HG03097 (cell line): Measurements from ENCODE around the gene LRP1B.

Source experiments
- ATAC-seq: cut with Tn5 transposase; IDR thresholded peaks from one replicate; pipeline ENCODE4 v1.9.1; 2021; ENCODE audit not compliant: unreplicated experiment, low FRiP score

The LRP1B gene

GRCh38 chr2:140891614-140892212 is 1239.1 kb downstream of the LRP1B start:
- ATAC-seq: no peak

- ATAC-seq: no peak
Observed at GRCh38 chr2:140882671-140883620, 1247.9 kb downstream of the LRP1B start.

- ATAC-seq: no peak
Observed at GRCh38 chr2:140880573-140880972, 1250.2 kb downstream of the LRP1B start.

- no peak for ATAC-seq
Observed at GRCh38 chr2:140876015-140876414, 1254.8 kb downstream of the LRP1B start.

DNA sequence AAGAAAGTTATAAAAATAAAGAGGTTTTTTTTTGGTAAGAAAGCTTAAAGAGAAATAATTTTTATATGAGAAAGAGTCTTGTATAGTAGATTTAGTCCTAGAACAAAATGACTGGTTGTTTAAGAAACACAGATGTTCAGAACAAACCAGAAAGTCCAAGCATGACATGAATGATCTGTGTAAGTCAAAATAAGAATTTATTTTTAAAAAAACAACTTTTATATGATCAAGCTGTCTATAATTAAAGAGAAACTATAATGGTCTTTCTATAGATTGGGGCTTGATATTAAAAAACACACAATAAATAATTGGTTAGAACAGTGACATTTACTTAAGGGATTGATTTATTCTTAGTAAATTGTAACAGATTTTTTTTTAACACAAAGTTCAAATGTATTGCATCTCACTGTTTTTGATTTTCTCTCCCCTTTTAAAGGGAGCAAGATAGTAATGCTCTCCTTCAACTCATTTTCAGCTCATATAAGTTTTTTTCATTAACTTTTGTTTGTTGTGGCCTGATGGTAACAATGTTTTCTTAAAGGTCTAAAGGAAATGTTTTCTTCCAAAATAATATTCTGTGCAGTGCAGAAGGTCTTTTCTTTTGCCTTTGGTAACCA is 1256.8 kb downstream of the LRP1B start:
- no peak for ATAC-seq

GRCh38 chr2:140869925-140870324 is 1260.9 kb downstream of the LRP1B start:
- no peak for ATAC-seq

- ATAC-seq: no peak
Observed at GRCh38 chr2:140869107-140869506, 1261.7 kb downstream of the LRP1B start.

DNA sequence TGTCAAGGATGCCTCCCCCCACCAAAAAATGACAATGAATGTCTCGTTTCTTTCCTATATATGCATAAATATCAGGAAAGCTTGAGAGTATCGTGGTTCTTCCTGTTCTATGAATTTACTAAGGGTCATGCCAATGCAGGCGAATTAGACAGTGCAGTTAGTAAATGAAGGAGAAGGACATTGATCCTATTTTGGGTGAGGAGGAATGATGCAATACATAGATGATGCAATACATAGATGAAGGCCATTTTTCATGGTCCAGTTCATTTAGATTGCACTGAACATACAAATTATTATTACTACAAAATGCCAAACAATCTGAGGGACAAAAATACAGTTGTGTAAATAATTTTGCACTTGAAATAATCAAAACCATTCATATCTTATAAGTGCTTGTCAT is 1265.0 kb downstream of the LRP1B start:
- ATAC-seq: no peak

DNA sequence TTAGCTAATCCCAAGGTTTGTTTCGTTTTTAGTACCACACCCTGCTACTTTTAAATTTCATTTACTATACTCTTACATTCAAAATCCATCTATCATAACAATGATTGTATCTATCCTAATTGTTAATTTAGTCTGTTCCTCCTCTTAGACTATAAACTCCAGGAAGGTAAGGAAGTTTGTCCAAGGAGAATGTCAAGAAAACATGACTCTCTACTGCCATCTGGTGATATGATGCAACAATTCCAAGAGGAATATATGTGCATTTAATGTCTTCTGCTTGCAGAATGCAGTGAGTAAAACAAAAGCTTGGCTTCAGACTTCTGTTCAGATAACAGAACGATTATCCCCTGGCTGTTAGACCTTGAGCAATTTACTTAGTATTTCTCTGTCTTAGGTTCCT is 1267.1 kb downstream of the LRP1B start:
- ATAC-seq: no peak

- ATAC-seq: no peak
Observed at GRCh38 chr2:140862181-140862580, 1268.6 kb downstream of the LRP1B start.

DNA sequence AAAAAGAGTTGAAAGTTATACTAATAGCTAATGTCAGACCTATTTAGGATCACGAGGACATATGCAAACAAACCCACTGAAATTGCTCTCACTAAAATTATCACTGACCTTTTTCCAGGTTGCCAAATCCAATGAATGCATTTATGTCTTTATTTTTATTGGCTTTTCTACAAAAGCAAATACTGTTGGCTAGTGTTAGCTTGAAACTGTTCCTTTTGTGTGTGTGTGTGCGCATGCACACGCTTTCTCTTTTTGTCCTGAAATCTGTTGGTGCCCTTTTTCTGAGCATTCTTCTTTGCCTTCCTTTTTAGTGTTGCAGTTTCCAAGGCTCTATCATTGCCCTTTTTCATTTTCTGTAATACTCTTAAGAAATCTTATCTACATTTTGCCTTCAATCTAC is 1269.2 kb downstream of the LRP1B start:
- no peak for ATAC-seq

DNA sequence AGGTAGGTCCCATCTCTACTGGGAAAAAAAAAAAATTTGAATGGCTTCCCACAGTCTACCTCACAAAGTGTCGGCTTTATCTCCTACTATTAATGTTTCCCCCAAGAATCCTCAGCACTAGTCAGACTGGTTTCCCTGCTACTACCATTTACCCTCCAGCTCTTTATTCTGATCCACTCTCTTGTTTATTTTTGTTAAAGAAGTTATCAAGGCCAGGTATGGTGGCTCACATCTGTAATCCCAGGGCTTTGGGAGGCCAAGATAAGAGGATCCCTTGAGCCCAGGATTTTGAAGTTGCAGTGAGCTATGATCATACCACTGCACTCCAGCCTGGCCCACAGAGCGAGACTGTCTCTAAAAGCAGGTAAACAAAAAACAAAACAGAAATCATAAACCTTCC is 1275.3 kb downstream of the LRP1B start:
- no peak for ATAC-seq

DNA sequence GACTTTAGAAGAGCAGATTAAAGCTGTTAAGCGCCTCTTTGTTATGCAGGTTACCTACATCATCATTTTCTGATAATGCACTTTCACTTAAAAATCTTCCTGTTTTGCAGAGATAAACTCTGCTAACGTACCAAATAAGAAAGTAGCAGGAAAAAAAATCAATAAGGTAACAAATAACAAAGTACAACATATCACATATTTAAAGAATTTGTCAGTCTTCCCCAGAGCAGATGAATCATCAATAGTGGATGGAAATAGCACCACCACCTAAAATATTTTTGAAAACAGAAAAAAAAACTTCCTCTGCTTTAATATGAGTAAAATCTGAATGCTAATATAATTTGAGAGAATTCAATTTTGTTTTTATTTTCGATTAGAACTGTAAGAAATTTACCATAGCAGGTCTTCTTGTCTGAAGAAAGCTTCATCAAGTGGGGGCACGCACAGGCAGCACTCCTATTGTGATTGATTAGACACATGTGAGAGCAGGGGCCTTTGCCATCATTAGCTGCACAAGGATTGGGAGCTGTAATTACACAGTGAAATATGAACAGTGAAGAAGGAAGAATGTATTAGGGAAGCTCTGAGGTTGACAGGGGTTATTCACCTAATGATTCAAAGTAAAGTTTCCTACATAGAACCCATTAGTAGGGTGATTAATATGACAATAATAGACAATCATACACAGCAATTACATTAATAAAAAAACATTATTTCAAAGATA is 1279.4 kb downstream of the LRP1B start:
- no peak for ATAC-seq

DNA sequence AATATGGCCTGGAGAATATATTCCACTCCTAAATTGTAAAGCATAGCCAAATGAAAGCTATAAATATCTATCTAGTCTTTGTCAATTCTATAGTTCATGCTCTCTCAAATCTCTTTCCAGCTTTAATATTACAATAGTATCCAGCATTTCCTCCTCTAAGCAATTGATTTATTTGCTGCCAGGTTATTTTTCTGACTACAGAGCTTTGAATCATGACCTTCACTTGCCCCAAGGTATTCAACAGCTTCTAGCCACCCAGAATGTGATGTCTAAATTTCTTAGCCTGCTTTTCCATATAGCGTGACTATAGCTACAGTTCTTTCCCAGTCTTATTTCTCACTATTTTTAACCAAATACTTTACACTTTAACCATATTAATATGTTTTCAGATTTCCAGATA is 1287.6 kb downstream of the LRP1B start:
- ATAC-seq: no peak

DNA sequence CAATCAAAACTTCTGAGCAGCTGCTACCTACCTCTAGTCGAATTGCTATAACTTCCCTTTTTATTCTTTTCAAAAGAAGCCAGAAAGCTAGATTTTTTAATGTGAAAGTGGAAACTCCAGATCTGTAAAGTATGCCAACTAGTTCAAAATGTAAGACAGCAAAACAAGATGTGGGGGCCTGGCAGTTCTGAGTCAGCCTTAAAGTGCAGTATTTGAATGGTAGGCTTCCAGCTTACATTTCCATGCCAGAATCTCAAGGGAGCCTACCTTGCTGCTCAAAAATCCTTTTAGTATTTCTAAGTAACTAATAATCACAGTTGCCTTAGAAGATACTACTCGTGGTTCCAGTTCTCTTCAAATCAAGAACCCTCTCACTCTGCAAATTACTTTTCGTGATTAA is 1288.7 kb downstream of the LRP1B start:
- ATAC-seq: no peak

- no peak for ATAC-seq
Observed at GRCh38 chr2:140841141-140841540, 1289.7 kb downstream of the LRP1B start.

GRCh38 chr2:140836826-140837225 is 1294.0 kb downstream of the LRP1B start:
- no peak for ATAC-seq

GRCh38 chr2:140835079-140835478 is 1295.7 kb downstream of the LRP1B start:
- ATAC-seq: no peak

- ATAC-seq: no peak
Observed at GRCh38 chr2:140814141-140814540, 1316.7 kb downstream of the LRP1B start.

DNA sequence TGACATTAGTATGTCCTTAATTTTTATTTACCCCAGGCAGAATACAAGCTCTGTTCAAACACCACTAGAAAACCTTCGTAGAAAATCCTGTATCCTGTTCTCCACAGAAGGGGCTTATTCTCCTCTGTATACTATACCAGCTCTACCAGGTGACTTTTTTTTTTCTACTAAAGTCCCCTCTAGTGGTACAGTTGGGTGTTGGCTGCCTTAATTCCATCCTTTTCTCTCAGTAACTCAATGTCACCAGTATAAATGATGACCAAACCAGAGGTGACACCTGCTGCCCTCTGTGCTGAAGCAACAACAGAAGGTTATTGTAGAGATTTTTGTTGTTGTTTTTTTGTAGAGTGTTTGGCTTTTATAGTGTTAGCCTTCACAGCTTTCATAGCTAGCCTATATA is 1322.0 kb downstream of the LRP1B start:
- ATAC-seq: no peak

GRCh38 chr2:140808211-140808610 is 1322.6 kb downstream of the LRP1B start:
- no peak for ATAC-seq
